NB4 (cell line): ENCODE measurements around the gene BTF3.

Source experiments
- DNase-seq: peaks from one replicate; pipeline ENCODE4 v3.0.0; 2010; ENCODE audit warnings: low read depth
- H3K4me3 ChIP-seq: one replicate; pipeline ENCODE4 v1.5.1; 2011; ENCODE audit warnings: mild to moderate bottlenecking, low read depth, low read length, moderate library complexity
- CTCF ChIP-seq: IDR thresholded peaks from one replicate; pipeline ENCODE4 v1.5.1; 2012; ENCODE audit warnings: low read depth, low read length
- MYC ChIP-seq: IDR thresholded peaks from 2 replicates; pipeline ENCODE4 v1.6.1; 2011; ENCODE audit warnings: low read depth, low read length
- POLR2A ChIP-seq: IDR thresholded peaks from 2 replicates; pipeline ENCODE4 v1.6.1; 2011; ENCODE audit warnings: mild to moderate bottlenecking; ENCODE audit not compliant: insufficient read length; ENCODE audit errors: extremely low read depth
- TF ChIP-seq, protein P1 (sequence below): IDR thresholded peaks from 2 replicates; pipeline ENCODE4 v1.6.1; 2011; ENCODE audit warnings: low read depth, low read length

The BTF3 gene

GRCh38 chr5:73496984-73497457 is 1.2 kb upstream of the BTF3 start:
- peak; percentile 77 for DNase-seq
- peak overlapping the region; percentile 96 for H3K4me3 ChIP-seq
- TF ChIP-seq POLR2A: no peak
- no peak for TF ChIP-seq MYC
- TF ChIP-seq, protein P1, sequence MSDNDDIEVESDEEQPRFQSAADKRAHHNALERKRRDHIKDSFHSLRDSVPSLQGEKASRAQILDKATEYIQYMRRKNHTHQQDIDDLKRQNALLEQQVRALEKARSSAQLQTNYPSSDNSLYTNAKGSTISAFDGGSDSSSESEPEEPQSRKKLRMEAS: peak; percentile 63; the same call in 1 of the 2 replicates
- TF ChIP-seq CTCF: peak; percentile 16

DNA sequence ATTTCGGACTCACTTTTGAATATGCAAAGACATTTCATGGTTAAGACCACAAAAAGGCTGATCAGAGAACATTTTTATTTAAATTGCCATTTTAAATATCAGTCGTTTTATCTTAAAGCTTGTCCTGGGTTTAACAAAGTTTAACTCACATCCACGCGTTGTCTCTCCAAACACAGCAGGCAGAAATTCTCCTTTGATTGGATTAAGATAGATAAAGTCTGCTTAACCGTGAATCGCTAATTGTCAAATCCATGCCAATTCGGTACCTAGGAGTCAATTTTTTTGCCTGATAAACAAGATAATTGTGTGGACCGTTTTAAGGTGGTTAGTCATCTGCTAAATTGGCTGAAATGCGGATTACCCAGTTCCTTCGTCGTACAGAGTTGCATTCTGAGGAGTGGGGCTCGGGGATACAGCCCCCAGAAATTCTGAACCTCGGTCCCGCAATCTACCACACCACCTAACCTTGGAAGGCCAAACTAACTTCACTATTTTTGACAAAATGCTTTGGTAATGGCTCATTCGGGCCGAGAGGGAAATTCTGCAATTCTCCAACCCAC is 665 bp upstream of the BTF3 start:
- peak overlapping the region; percentile 96 for H3K4me3 ChIP-seq
- no peak for TF ChIP-seq CTCF
- TF ChIP-seq POLR2A: no peak
- no peak for TF ChIP-seq MYC
- TF ChIP-seq, protein P1: no peak
- DNase-seq: peak; percentile 15

GRCh38 chr5:73499187-73499586 is 945 bp downstream of the BTF3 start:
- TF ChIP-seq MYC: no peak
- TF ChIP-seq, protein P1: no peak
- no peak for TF ChIP-seq CTCF
- no peak for TF ChIP-seq POLR2A
- DNase-seq: peak; percentile 15
- peak overlapping the region; percentile 96 for H3K4me3 ChIP-seq

DNA sequence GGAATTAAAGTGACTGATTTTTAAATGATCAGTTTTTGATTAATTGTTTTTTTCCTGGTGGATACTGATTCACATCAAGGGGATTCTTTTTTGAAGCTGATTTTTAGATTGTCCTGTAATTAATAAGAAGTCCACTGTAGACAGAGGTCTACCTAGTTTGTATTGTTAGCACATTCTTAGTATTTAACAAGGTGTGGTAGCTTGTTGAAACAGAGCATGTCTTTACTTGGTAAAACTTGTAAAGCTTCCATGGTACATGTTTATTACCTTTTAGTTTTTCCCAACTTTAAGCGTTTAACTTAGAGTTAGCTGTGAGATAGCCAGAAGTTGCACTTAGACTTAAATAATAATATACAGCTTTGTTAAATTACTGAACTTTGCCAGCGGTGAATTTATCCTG is 1.5 kb downstream of the BTF3 start:
- TF ChIP-seq MYC (no peak), CTCF (no peak), POLR2A (no peak)
- TF ChIP-seq, protein P1: no peak
- no peak for DNase-seq
- H3K4me3 ChIP-seq: peak overlapping the region; percentile 96

DNA sequence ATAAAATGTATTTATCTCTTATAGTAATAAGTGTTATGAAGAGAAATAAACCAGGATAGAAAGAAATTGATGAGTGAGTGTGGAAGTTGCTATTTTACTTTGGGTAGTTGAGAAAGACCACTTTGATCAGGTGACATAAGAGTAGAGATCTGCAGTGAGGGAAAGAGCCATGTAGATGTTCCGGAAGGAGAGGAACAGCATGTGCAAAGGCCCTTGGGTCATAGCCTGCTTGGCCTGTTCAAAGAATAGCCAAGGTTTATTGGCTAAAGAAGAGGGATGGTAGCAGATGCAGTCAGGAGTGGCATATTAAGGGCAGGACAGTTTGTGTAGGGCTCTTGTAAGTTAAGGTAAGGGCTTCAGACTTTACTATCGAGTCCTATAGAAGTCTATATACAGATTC is 3.2 kb downstream of the BTF3 start:
- DNase-seq: no peak
- H3K4me3 ChIP-seq: peak overlapping the region; percentile 96
- TF ChIP-seq, protein P1: no peak
- no peak for TF ChIP-seq MYC
- no peak for TF ChIP-seq POLR2A
- no peak for TF ChIP-seq CTCF
